HEK293 (cell line): ENCODE measurements around the gene GGN.

Source experiments
- CTCF ChIA-PET: fragments of 350-600 bp; formaldehyde crosslinking; extraction: SDS; loops from one replicate; lab custom pipeline; 2021; ENCODE audit warnings: antibody characterized with exemption; lab: Yijun Ruan, JAX
- POLR2A ChIA-PET: fragments of 300-600 bp; formaldehyde crosslinking; extraction: SDS; loops from one replicate; lab custom pipeline; 2020; ENCODE audit warnings: antibody characterized with exemption, inconsistent platforms; lab: Yijun Ruan, JAX
- H3K27ac ChIP-seq: fragments of 200-500 bp; sonication (Bioruptor generic); 2 replicates; pipeline ENCODE4 v1.5.1; 2014; ENCODE audit warnings: low read depth, low read length, control low read depth, inconsistent platforms; ENCODE audit errors: extremely low read depth
- H3K36me3 ChIP-seq, 2 experiments: fragments of 200-500 bp in 1 of 2; sonication (Bioruptor generic) in 1 of 2; 1 replicate in 1 of 2; 2 replicates in 1 of 2; pipeline ENCODE4 v1.5.1; 2014 to 2017; ENCODE audit warnings: inconsistent platforms in 2 of 2, low read length in 2 of 2; ENCODE audit not compliant: control insufficient read depth in 2 of 2, insufficient read depth in 1 of 2
- H3K4me1 ChIP-seq: fragments of 200-500 bp; sonication (Bioruptor generic); 2 replicates; pipeline ENCODE4 v1.5.1; 2014; ENCODE audit warnings: mild to moderate bottlenecking, low read length, inconsistent platforms; ENCODE audit not compliant: control insufficient read depth, insufficient read depth
- H3K4me3 ChIP-seq: 2 replicates; pipeline ENCODE4 v1.5.1; 2011; ENCODE audit warnings: low read depth, mild to moderate bottlenecking, control low read depth, low read length, moderate library complexity
- H3K9me3 ChIP-seq: fragments of 200-500 bp; sonication (Bioruptor generic); 2 replicates; pipeline ENCODE4 v1.5.1; 2014; ENCODE audit warnings: low read depth, low read length, inconsistent platforms; ENCODE audit not compliant: control insufficient read depth, insufficient read depth
- FEZF1 ChIP-seq: fragments of 450-650 bp; formaldehyde crosslinking; IDR thresholded peaks from 2 replicates; pipeline ENCODE4 v1.5.1; 2016; ENCODE audit warnings: missing biosample characterization, missing genetic modification characterization
- HOXA7 ChIP-seq: sonication (generic); formaldehyde crosslinking; IDR thresholded peaks from 2 replicates; pipeline ENCODE4 v1.8.1; 2022; ENCODE audit warnings: missing genetic modification reagents, borderline replicate concordance
- SETDB1 ChIP-seq: IDR thresholded peaks from one replicate; pipeline ENCODE4 v1.6.1; 2017; ENCODE audit warnings: mild to moderate bottlenecking, low read length, moderate library complexity, mixed read lengths; ENCODE audit not compliant: insufficient read length
- ZBTB17 ChIP-seq: fragments of 450-650 bp; formaldehyde crosslinking; IDR thresholded peaks from 2 replicates; pipeline ENCODE4 v1.5.1; 2016; ENCODE audit warnings: missing biosample characterization, missing genetic modification characterization
- ZBTB21 ChIP-seq: fragments of 450-650 bp; formaldehyde crosslinking; IDR thresholded peaks from 2 replicates; pipeline ENCODE4 v1.5.1; 2017; ENCODE audit warnings: missing biosample characterization, missing genetic modification characterization
- ZFP37 ChIP-seq: fragments of 450-650 bp; formaldehyde crosslinking; IDR thresholded peaks from 2 replicates; pipeline ENCODE4 v1.5.1; 2016; ENCODE audit warnings: missing biosample characterization, missing genetic modification characterization
- ZIC2 ChIP-seq: fragments of 450-650 bp; formaldehyde crosslinking; IDR thresholded peaks from 2 replicates; pipeline ENCODE4 v1.5.1; 2016; ENCODE audit warnings: missing biosample characterization, missing genetic modification characterization
- ZNF112 ChIP-seq: fragments of 450-650 bp; formaldehyde crosslinking; IDR thresholded peaks from 2 replicates; pipeline ENCODE4 v1.5.0; 2017; ENCODE audit warnings: missing biosample characterization, missing genetic modification characterization
- ZNF133 ChIP-seq: fragments of 450-650 bp; formaldehyde crosslinking; IDR thresholded peaks from 2 replicates; pipeline ENCODE4 v1.5.1; 2016; ENCODE audit warnings: missing biosample characterization, missing genetic modification characterization
- ZNF157 ChIP-seq: fragments of 450-650 bp; formaldehyde crosslinking; IDR thresholded peaks from 2 replicates; pipeline ENCODE4 v1.5.1; 2016; ENCODE audit warnings: missing biosample characterization, missing genetic modification characterization
- ZNF274 ChIP-seq, 2 experiments: fragments of 200-500 bp in 1 of 2; fragments of 450-650 bp in 1 of 2; sonication (Bioruptor generic) in 1 of 2; formaldehyde crosslinking in 1 of 2; IDR thresholded peaks; 2 replicates each; pipeline versions ENCODE4 v1.5.1 to v1.6.1; 2014 to 2016; ENCODE audit warnings: borderline replicate concordance in 1 of 2, inconsistent platforms in 1 of 2, low read length in 1 of 2, missing biosample characterization in 1 of 2, missing genetic modification characterization in 1 of 2
- ZNF654 ChIP-seq: fragments of 450-650 bp; formaldehyde crosslinking; IDR thresholded peaks from 2 replicates; pipeline ENCODE4 v1.5.1; 2016; ENCODE audit warnings: low read depth, missing biosample characterization, missing genetic modification characterization
- ZNF747 ChIP-seq: fragments of 450-650 bp; formaldehyde crosslinking; IDR thresholded peaks from 2 replicates; pipeline ENCODE4 v1.5.1; 2016; ENCODE audit warnings: missing biosample characterization, missing genetic modification characterization
- ZSCAN16 ChIP-seq: fragments of 450-650 bp; formaldehyde crosslinking; IDR thresholded peaks from 2 replicates; pipeline ENCODE4 v1.5.1; 2016; ENCODE audit warnings: missing biosample characterization, missing genetic modification characterization
- TF ChIP-seq, protein P1 (sequence below): fragments of 450-650 bp; formaldehyde crosslinking; IDR thresholded peaks from 2 replicates; pipeline ENCODE4 v1.5.1; 2017; ENCODE audit warnings: missing biosample characterization, missing genetic modification characterization
- TF ChIP-seq, protein P2 (sequence below): fragments of 450-650 bp; formaldehyde crosslinking; IDR thresholded peaks from 2 replicates; pipeline ENCODE4 v1.5.1; 2016; ENCODE audit warnings: missing biosample characterization, missing genetic modification characterization
- TF ChIP-seq, protein P3 (sequence below): fragments of 450-650 bp; formaldehyde crosslinking; IDR thresholded peaks from 2 replicates; pipeline ENCODE4 v1.5.1; 2016; ENCODE audit warnings: missing biosample characterization, missing genetic modification characterization
- TF ChIP-seq, protein P4 (sequence below): fragments of 450-650 bp; formaldehyde crosslinking; IDR thresholded peaks from 2 replicates; pipeline ENCODE4 v1.5.1; 2016; ENCODE audit warnings: missing biosample characterization, missing genetic modification characterization
- TF ChIP-seq, protein P5 (sequence below): fragments of 450-650 bp; formaldehyde crosslinking; IDR thresholded peaks from 2 replicates; pipeline ENCODE4 v1.5.1; 2017; ENCODE audit warnings: missing biosample characterization, missing genetic modification characterization

GGN gene

DNA sequence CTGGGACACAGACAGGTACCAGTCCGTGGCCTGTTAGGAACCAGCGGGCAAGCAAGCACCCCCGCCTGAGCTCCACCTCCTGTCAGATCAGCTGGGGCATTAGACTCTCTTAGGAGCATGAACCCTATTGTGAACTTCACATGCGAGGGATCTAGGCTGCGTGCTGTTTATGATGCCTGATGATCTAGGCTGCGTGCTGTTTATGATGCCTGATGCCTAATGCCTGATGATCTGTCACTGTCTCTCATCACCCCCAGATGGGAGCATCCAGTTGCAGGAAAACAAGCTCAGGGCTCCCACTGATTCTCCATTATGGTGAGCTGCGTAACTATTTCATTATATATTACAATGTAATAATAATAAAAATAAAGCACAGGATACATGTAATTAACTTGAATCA, 34.6 kb upstream of the GGN start:
- Histone ChIP-seq H3K27ac (no peak overlapping the region), H3K36me3 (no peaks in the 10 kb centered on the region), H3K4me3 (no peak overlapping the region), H3K9me3 (no peaks in the 10 kb centered on the region), H3K4me1 (peaks cover 9% of the 10 kb centered on the region)
- CTCF ChIA-PET: interaction anchor here (1.0 to 1.1 kb wide), 2 partner anchors 57 to 67 kb away, joined by 3 to 5 read pairs; no protein-coding TSS in a partner anchor
- TF ChIP-seq ZBTB17: peak; percentile 99
- TF ChIP-seq ZIC2: peak; percentile 56; the same call in 1 of the 2 replicates
- no peak for TF ChIP-seq ZNF157 (tag by site-specific recombination)
- POLR2A ChIA-PET: no interaction called here

DNA sequence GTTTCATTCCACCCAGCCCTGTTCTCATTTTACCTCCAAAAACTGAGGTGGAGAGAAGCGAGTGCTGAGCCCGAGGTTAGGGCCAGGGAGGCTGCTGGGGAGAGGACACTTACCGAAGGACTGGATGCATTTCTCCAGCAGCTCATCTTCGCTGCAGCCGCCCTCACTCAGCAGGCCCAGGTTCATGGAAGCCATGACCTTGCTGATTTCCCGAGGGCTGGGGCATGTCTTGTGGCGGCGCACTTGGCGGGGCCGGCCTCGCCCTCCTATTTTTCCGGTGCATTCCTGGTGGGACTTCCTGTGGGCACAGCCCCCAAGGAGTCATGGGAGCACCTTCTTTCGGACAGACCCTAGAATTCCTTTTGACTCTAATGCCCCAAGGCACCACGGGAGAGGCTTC, 34.0 kb upstream of the GGN start:
- TF ChIP-seq ZNF274 (IDR thresholded peaks at IDR 0.05; ENCODE audit: low read length) (no peak), ZNF274 (tag by site-specific recombination; IDR thresholded peaks at IDR 0.05; ENCODE audit: borderline replicate concordance) (no peak), ZBTB21 (tag by site-specific recombination) (no peak), ZNF112 (tag by site-specific recombination) (no peak), HOXA7 (CRISPR knock-in tag) (no peak), ZSCAN16 (no peak), FEZF1 (no peak), ZFP37 (tag by site-specific recombination) (no peak), ZNF654 (tag by site-specific recombination) (no peak), ZNF747 (no peak), ZNF133 (tag by site-specific recombination) (no peak), SETDB1 (no peak)
- TF ChIP-seq, protein P1, sequence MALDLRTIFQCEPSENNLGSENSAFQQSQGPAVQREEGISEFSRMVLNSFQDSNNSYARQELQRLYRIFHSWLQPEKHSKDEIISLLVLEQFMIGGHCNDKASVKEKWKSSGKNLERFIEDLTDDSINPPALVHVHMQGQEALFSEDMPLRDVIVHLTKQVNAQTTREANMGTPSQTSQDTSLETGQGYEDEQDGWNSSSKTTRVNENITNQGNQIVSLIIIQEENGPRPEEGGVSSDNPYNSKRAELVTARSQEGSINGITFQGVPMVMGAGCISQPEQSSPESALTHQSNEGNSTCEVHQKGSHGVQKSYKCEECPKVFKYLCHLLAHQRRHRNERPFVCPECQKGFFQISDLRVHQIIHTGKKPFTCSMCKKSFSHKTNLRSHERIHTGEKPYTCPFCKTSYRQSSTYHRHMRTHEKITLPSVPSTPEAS (tag by site-specific recombination): no peak
- TF ChIP-seq, protein P2, sequence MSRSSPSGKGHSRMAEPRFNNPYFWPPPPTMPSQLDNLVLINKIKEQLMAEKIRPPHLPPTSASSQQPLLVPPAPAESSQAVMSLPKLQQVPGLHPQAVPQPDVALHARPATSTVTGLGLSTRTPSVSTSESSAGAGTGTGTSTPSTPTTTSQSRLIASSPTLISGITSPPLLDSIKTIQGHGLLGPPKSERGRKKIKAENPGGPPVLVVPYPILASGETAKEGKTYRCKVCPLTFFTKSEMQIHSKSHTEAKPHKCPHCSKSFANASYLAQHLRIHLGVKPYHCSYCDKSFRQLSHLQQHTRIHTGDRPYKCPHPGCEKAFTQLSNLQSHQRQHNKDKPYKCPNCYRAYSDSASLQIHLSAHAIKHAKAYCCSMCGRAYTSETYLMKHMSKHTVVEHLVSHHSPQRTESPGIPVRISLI (tag by site-specific recombination): no peak
- TF ChIP-seq, protein P3, sequence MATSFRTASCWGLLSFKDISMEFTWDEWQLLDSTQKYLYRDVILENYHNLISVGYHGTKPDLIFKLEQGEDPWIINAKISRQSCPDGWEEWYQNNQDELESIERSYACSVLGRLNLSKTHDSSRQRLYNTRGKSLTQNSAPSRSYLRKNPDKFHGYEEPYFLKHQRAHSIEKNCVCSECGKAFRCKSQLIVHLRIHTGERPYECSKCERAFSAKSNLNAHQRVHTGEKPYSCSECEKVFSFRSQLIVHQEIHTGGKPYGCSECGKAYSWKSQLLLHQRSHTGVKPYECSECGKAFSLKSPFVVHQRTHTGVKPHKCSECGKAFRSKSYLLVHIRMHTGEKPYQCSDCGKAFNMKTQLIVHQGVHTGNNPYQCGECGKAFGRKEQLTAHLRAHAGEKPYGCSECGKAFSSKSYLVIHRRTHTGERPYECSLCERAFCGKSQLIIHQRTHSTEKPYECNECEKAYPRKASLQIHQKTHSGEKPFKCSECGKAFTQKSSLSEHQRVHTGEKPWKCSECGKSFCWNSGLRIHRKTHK (tag by site-specific recombination): no peak
- TF ChIP-seq, protein P4, sequence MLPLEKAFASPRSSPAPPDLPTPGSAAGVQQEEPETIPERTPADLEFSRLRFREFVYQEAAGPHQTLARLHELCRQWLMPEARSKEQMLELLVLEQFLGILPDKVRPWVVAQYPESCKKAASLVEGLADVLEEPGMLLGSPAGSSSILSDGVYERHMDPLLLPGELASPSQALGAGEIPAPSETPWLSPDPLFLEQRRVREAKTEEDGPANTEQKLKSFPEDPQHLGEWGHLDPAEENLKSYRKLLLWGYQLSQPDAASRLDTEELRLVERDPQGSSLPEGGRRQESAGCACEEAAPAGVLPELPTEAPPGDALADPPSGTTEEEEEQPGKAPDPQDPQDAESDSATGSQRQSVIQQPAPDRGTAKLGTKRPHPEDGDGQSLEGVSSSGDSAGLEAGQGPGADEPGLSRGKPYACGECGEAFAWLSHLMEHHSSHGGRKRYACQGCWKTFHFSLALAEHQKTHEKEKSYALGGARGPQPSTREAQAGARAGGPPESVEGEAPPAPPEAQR (tag by site-specific recombination): no peak
- TF ChIP-seq, protein P5, sequence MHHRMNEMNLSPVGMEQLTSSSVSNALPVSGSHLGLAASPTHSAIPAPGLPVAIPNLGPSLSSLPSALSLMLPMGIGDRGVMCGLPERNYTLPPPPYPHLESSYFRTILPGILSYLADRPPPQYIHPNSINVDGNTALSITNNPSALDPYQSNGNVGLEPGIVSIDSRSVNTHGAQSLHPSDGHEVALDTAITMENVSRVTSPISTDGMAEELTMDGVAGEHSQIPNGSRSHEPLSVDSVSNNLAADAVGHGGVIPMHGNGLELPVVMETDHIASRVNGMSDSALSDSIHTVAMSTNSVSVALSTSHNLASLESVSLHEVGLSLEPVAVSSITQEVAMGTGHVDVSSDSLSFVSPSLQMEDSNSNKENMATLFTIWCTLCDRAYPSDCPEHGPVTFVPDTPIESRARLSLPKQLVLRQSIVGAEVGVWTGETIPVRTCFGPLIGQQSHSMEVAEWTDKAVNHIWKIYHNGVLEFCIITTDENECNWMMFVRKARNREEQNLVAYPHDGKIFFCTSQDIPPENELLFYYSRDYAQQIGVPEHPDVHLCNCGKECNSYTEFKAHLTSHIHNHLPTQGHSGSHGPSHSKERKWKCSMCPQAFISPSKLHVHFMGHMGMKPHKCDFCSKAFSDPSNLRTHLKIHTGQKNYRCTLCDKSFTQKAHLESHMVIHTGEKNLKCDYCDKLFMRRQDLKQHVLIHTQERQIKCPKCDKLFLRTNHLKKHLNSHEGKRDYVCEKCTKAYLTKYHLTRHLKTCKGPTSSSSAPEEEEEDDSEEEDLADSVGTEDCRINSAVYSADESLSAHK (tag by site-specific recombination): no peak
- no peak overlapping the region for H3K4me3 ChIP-seq
- H3K9me3 ChIP-seq: no peaks in the 10 kb centered on the region
- H3K36me3 ChIP-seq: no peaks in the 10 kb centered on the region
- CTCF ChIA-PET: interaction anchor here (1.0 to 1.9 kb wide), 3 partner anchors 19 to 68 kb away, joined by 3 to 9 read pairs (median 5); partner anchors contain the start of gene FAM98C
- POLR2A ChIA-PET: no interaction called here
- H3K4me1 ChIP-seq: peaks cover 11% of the 10 kb centered on the region
- H3K27ac ChIP-seq: no peak overlapping the region
